ENCODE data around the gene PGAM2. TPM values are rescaled to one million over a fixed set of nuclear protein-coding genes. Genes with fewer than 3 reads are reported as not detected.

PGAM2 gene
- total and polyA plus RNA-seq, 2 of the 13 experiments (the other 11 are each of a cell fraction or from before 2014, with no cell fraction given) = 0.22 TPM; not detected in 1

DNA sequence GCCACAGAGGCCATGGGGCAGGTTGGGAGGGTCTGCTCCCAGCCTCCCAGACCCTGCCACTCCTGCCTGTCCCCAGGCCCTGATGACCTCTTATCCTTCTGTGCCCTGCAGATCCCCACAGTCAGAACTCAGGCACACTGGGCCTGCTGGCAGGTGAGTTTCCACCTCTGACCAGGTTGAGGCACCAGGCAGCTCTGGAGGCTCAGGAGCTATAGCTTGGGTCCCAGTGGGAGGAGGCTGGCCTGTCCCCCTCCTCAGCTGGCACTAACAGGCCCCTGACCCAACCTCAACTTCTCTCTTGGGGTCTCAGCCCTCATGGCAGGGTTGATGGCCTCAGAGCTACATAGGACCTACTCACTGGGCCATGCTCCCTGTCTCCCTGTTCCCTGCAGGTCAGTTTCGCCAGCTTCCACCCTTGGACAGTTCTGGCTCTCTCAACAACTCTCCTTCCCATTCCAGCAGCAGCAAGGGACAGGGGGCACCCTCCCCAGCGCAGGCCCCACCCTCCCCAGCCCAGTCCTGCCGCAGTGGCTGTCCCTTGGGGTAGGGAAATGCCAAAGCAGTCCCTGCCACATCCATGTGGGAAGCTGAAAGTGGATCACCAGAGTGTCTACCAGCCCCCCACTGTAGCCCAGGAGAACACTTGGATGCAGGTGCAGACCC is 36.1 kb upstream of the PGAM2 start (continued):
- TF ChIP-seq SOX6 (IDR thresholded peaks at IDR 0.05) (no peak), SOX6 (CRISPR knock-in tag; IDR thresholded peaks at IDR 0.05) (0 out of 2 replicates have a peak, but pooled peaks have one; percentile 6), ZNF501 (CRISPR knock-in tag; IDR thresholded peaks at IDR 0.05) (peak; percentile 44; the same call in 1 of the 2 replicates), PRPF4 (IDR thresholded peaks at IDR 0.05; ENCODE audit: low read depth, low read length, poor library complexity, severe bottlenecking) (no peak), ZNF782 (CRISPR knock-in tag; IDR thresholded peaks at IDR 0.05; ENCODE audit: borderline replicate concordance) (no peak), MTA1 (CRISPR knock-in tag; IDR thresholded peaks at IDR 0.05; ENCODE audit: borderline replicate concordance) (peak; percentile 30; the same call in 1 of the 2 replicates), FOXK2 (IDR thresholded peaks at IDR 0.05) (no peak), ZBTB7A (CRISPR knock-in tag; IDR thresholded peaks at IDR 0.05) (peak; percentile 26; the same call in 1 of the 2 replicates), ZFX (CRISPR knock-in tag; IDR thresholded peaks at IDR 0.05; ENCODE audit: low read depth) (peak; percentile 13; the same call in 1 of the 2 replicates), ZNF879 (CRISPR knock-in tag; IDR thresholded peaks at IDR 0.05) (no peak), ETV6 (CRISPR knock-in tag; conservative IDR thresholded peaks at IDR 0.05) (no peak), KLF9 (CRISPR knock-in tag; IDR thresholded peaks at IDR 0.05; ENCODE audit: low read depth) (no peak), NFRKB (IDR thresholded peaks at IDR 0.05) (no peak), ZNF382 (CRISPR knock-in tag; IDR thresholded peaks at IDR 0.05; ENCODE audit: borderline replicate concordance) (no peak), MED13 (CRISPR knock-in tag; IDR thresholded peaks at IDR 0.05) (no peak), RFX5 (IDR thresholded peaks at IDR 0.05; ENCODE audit: low read depth, low read length) (no peak), TAF1 (CRISPR knock-in tag; IDR thresholded peaks at IDR 0.05) (0 out of 2 replicates have a peak, but pooled peaks have one; percentile 1)
- TF ChIP-seq, protein P1, sequence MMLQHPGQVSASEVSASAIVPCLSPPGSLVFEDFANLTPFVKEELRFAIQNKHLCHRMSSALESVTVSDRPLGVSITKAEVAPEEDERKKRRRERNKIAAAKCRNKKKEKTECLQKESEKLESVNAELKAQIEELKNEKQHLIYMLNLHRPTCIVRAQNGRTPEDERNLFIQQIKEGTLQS (CRISPR knock-in tag; IDR thresholded peaks at IDR 0.05) = no peak
- TF ChIP-seq, protein P2, sequence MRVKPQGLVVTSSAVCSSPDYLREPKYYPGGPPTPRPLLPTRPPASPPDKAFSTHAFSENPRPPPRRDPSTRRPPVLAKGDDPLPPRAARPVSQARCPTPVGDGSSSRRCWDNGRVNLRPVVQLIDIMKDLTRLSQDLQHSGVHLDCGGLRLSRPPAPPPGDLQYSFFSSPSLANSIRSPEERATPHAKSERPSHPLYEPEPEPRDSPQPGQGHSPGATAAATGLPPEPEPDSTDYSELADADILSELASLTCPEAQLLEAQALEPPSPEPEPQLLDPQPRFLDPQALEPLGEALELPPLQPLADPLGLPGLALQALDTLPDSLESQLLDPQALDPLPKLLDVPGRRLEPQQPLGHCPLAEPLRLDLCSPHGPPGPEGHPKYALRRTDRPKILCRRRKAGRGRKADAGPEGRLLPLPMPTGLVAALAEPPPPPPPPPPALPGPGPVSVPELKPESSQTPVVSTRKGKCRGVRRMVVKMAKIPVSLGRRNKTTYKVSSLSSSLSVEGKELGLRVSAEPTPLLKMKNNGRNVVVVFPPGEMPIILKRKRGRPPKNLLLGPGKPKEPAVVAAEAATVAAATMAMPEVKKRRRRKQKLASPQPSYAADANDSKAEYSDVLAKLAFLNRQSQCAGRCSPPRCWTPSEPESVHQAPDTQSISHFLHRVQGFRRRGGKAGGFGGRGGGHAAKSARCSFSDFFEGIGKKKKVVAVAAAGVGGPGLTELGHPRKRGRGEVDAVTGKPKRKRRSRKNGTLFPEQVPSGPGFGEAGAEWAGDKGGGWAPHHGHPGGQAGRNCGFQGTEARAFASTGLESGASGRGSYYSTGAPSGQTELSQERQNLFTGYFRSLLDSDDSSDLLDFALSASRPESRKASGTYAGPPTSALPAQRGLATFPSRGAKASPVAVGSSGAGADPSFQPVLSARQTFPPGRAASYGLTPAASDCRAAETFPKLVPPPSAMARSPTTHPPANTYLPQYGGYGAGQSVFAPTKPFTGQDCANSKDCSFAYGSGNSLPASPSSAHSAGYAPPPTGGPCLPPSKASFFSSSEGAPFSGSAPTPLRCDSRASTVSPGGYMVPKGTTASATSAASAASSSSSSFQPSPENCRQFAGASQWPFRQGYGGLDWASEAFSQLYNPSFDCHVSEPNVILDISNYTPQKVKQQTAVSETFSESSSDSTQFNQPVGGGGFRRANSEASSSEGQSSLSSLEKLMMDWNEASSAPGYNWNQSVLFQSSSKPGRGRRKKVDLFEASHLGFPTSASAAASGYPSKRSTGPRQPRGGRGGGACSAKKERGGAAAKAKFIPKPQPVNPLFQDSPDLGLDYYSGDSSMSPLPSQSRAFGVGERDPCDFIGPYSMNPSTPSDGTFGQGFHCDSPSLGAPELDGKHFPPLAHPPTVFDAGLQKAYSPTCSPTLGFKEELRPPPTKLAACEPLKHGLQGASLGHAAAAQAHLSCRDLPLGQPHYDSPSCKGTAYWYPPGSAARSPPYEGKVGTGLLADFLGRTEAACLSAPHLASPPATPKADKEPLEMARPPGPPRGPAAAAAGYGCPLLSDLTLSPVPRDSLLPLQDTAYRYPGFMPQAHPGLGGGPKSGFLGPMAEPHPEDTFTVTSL (CRISPR knock-in tag; IDR thresholded peaks at IDR 0.05; ENCODE audit: borderline replicate concordance) = no peak
- TF ChIP-seq, protein P3, sequence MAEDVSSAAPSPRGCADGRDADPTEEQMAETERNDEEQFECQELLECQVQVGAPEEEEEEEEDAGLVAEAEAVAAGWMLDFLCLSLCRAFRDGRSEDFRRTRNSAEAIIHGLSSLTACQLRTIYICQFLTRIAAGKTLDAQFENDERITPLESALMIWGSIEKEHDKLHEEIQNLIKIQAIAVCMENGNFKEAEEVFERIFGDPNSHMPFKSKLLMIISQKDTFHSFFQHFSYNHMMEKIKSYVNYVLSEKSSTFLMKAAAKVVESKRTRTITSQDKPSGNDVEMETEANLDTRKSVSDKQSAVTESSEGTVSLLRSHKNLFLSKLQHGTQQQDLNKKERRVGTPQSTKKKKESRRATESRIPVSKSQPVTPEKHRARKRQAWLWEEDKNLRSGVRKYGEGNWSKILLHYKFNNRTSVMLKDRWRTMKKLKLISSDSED (CRISPR knock-in tag; IDR thresholded peaks at IDR 0.05) = no peak
- TF ChIP-seq, protein P4, sequence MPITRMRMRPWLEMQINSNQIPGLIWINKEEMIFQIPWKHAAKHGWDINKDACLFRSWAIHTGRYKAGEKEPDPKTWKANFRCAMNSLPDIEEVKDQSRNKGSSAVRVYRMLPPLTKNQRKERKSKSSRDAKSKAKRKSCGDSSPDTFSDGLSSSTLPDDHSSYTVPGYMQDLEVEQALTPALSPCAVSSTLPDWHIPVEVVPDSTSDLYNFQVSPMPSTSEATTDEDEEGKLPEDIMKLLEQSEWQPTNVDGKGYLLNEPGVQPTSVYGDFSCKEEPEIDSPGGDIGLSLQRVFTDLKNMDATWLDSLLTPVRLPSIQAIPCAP (CRISPR knock-in tag; IDR thresholded peaks at IDR 0.05; ENCODE audit: low read depth) = no peak
- TF ChIP-seq, protein P5, sequence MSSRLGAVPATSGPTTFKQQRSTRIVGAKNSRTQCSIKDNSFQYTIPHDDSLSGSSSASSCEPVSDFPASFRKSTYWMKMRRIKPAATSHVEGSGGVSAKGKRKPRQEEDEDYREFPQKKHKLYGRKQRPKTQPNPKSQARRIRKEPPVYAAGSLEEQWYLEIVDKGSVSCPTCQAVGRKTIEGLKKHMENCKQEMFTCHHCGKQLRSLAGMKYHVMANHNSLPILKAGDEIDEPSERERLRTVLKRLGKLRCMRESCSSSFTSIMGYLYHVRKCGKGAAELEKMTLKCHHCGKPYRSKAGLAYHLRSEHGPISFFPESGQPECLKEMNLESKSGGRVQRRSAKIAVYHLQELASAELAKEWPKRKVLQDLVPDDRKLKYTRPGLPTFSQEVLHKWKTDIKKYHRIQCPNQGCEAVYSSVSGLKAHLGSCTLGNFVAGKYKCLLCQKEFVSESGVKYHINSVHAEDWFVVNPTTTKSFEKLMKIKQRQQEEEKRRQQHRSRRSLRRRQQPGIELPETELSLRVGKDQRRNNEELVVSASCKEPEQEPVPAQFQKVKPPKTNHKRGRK (CRISPR knock-in tag; IDR thresholded peaks at IDR 0.05) = no peak

Measured in HepG2 (cell line).